ENCODE data around the gene WDR87. TPM values are rescaled to one million over a fixed set of nuclear protein-coding genes. Genes with fewer than 3 reads are reported as not detected.

WDR87 gene
- total and polyA plus RNA-seq, 2 of the 8 experiments (the other 6 are each of a cell fraction or from before 2014, with no cell fraction given): not detected

DNA sequence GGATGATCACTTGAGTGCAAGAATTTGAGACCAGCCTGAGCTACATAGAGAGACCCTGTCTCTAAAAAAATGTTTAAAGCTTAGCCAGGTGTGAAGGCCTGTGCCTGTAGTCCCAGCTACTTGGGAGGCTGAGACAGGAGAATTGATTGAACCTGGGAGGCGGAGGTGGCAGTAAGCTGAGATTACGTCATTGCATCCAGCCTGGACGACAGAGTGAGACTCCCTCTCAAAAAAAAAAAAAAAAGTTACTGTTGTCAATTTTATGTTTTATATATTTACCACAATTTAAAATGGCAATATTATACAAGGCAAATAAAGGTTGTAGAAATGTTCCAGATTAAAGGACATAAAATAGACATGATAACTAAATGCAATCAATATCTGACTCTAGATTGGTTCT lies 29.2 kb downstream of the WDR87 start (continued):
- TF ChIP-seq, protein P1, sequence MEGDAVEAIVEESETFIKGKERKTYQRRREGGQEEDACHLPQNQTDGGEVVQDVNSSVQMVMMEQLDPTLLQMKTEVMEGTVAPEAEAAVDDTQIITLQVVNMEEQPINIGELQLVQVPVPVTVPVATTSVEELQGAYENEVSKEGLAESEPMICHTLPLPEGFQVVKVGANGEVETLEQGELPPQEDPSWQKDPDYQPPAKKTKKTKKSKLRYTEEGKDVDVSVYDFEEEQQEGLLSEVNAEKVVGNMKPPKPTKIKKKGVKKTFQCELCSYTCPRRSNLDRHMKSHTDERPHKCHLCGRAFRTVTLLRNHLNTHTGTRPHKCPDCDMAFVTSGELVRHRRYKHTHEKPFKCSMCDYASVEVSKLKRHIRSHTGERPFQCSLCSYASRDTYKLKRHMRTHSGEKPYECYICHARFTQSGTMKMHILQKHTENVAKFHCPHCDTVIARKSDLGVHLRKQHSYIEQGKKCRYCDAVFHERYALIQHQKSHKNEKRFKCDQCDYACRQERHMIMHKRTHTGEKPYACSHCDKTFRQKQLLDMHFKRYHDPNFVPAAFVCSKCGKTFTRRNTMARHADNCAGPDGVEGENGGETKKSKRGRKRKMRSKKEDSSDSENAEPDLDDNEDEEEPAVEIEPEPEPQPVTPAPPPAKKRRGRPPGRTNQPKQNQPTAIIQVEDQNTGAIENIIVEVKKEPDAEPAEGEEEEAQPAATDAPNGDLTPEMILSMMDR (IDR thresholded peaks at IDR 0.05; ENCODE audit: control extremely low read depth in 1 of 3, insufficient read depth in 1 of 3, low read depth in 1 of 3, low read length in 3 of 3): no peak
- TF ChIP-seq EZH2 (IDR thresholded peaks at IDR 0.05; ENCODE audit: low read depth, low read length, severe bottlenecking) (no peak), RAD21 (IDR thresholded peaks at IDR 0.05 in 1 of 2, conservative IDR thresholded peaks at IDR 0.05 in 1 of 2; ENCODE audit: low read depth in 2 of 2, low read length in 2 of 2) (no peak), KDM5A (IDR thresholded peaks at IDR 0.05; ENCODE audit: low read length) (no peak), SIX5 (IDR thresholded peaks at IDR 0.05; ENCODE audit: low read depth, low read length) (no peak)

Data from H1 (cell line).